OCI-LY3 (cell line): ENCODE measurements around the gene PLK5.

Experiments
- CTCF ChIP-seq: fragments of 200-600, 300-600 bp; sonication (generic); IDR thresholded peaks from 2 replicates; pipeline ENCODE4 v1.5.1; 2014; ENCODE audit warnings: antibody characterized with exemption, low read length, low read depth
- EZH2phosphoT487 ChIP-seq: fragments of 200-600 bp; shearing (Covaris generic); IDR thresholded peaks from 2 replicates; pipeline ENCODE4 v1.6.1; 2018; ENCODE audit warnings: antibody characterized with exemption, mixed run types, low read depth

- TF ChIP-seq CTCF (no peak), EZH2phosphoT487 (no peak)
Measured at GRCh38 chr19:1508507-1508856, 15.4 kb upstream of the PLK5 start.
